EH (cell line): ENCODE results near the gene SNED1.
"Not testable (repeated sequence)": the region's sequence is repeated elsewhere in the genome, so short reads cannot be mapped to it uniquely, and the experiment has no call there.

Source experiments
- DNase-seq: peaks from one replicate; pipeline ENCODE4 v3.0.0-alpha.2; 2015; ENCODE audit warnings: low read depth

SNED1 gene

DNA sequence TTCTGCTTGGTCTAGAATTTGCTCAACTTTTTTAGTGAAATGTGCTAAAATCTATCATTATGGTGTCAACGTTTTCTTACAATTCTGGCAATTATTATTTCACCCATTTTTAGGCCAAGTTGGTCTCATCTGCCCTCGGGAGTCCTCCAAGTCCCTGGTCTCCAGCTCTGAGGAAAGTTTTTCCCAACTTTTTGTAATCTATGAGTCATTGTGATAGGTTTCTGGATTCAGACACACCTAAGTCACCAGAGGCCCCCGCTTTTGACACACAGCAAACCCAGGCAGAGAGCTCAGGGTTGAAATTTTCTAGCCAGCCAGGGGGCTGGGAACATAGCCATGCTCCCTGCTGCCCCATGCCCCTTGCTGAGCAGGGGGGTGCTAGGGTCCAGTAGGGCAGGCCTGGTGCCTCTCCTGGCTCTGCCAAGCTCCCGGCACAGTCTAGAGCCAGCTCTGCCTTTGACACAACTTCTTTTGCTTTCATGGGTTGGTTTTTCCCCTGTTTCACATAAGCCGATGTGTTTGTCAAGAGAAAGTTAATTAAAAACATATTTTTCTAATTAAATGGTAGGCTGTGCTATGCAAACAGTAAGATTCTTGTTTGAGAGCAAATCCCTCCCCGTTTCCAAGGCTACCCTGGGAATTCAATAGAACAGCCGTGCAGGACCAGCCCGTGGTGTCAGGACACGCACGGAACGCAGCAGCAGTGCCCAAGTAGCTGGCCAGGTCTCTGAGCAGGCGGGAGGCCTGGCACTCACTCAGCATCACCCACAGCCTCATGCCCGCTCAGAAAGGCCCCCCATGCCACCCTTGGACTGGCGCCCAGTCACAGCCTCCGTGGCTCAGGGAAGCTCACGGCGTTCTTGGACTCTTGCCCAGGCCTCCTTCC is 25.5 kb upstream of the SNED1 start:
- DNase-seq = peak; percentile 66

DNA sequence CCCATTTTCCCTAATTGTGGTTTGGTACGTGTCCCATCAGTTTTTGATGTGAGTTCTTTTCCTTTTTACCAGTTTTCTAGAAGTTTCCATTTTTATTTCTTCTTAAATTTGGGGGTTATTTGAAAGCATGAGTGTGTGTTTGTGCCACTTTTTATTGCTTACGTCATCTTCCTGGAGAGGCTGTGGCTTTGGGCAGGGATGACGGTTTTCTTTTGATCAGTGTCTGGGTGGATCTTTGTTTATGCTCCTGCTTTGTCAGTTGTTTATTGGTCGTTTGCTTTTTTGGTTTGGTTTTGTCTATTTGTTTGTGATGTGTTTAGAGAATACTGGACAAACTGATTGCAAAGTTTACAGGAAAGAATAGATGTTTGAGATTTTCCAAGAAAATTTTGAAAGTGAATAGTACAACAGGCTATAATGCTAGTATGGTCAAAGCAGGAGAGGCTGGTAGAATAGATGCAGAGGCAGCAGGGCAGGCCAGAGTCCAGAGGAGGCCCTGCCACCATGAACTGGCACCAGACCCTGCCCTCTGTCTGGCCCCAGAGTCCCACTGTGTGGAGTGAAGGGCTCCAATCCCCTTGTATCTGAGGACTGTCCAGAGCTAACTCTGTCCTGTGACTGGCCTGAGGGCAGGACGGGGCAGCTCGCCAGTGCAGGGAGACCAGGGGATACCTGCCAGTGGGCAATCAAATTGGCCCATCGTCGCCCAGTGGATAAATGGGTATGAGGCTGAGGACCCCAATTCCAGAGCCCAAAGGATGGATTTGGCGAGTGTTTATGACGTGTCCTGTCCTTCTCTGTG is 23.4 kb upstream of the SNED1 start:
- peak; percentile 18 for DNase-seq

DNA sequence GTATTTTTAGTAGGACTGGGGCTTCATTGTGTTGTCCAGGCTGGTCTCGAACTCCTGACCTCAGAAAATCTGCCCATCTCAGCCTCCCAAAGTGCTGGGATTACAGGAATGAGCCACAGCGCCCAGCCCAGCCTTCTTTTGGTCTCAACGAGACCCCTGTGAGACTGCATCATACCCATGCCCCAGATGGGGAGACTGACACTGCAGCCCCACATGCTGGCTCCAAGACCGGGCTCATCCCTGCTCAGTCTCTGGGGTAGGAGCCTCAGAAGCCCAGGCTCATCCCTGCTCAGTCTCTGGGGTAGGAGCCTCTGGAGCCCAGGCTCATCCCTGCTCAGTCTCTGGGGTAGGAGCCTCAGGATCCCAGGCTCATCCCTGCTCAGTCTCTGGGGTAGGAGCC is 22.5 kb upstream of the SNED1 start:
- DNase-seq = not testable (repeated sequence)

DNA sequence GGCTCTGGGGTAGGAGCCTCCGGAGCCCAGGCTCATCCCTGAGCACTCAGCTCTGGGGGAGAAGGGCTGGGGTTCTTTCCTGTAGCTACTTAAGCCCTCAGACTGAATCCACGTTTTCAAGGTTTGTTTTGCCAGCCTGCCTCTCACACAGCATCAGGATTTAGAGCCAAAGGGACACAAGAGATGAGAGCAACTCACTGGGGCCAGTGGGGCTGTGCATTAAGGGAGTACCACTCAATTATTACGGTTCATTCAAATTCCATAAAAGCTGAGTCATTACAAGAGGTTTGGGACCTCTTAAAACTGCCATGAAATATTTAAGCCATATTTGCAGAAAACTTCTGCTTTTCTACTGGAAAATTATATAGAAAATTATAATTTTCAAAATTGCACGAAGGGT is 17.1 kb upstream of the SNED1 start:
- DNase-seq = peak; percentile 45

DNA sequence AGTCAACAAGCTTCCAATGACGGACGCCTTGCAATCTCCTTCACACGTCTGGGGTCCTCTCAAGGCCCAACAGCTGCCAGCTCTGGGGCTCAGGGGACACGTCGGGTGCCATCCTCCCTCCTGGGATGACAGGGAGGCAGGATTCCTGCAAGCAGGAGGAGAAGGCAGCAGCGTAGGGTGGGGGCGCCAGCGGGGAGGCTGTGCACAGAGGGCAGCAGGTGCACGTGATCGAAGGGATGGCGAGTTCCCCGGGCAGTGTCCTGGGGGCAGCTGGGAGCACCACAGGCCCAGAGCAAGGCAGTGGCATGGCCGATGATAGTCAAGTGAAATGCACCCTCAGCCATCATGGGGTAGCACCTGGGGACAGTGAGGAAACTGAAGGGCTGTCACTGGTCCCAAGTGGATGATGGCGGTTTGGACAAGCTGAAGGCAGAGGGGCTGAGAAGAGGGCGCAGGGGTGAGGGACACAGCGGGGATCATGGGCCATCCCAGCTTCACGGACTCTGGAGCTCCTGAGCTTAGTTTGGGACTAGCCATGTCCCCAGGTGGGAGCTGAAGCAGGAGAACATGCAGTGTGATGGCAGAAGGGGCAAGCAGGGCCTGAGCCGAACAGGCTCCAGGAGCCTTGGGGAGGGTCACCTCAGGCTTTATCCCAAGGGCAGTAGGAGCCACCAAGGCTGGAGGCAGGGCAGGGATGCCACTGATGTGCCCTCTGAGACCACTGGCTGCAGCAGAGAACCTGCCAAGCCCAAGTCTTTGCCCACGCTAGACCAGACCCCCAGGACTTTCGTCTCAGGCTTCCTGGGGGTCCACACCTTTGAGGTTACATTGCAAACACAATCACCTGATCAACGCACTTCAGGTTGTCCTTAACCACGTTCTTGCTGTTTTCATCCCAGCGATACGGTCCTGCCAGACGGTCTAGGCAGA is 16.3 kb upstream of the SNED1 start:
- no peak for DNase-seq

DNA sequence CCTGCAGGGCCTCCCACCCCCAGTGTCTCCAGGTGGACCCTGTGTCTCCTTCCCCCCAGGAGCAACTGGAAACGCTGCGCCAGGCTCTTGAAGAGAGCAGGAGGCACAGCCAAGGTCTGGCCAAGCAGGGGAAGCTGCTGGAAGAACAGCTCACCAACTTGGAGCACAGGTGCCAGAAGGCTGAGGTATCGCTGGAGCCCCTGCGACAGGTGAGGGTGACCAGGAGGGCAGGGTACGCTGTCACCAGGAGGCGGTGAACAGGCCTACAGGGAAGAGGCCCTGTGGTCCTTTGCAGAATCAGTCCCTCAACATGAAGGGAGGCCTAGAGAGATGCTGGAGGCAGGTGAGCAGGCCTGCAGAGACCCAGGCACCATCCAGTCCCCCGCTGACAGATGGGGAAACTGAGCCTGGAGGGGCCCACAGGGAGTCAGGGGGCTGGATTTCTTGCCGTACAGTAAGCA is 15.6 kb upstream of the SNED1 start:
- no peak for DNase-seq

DNA sequence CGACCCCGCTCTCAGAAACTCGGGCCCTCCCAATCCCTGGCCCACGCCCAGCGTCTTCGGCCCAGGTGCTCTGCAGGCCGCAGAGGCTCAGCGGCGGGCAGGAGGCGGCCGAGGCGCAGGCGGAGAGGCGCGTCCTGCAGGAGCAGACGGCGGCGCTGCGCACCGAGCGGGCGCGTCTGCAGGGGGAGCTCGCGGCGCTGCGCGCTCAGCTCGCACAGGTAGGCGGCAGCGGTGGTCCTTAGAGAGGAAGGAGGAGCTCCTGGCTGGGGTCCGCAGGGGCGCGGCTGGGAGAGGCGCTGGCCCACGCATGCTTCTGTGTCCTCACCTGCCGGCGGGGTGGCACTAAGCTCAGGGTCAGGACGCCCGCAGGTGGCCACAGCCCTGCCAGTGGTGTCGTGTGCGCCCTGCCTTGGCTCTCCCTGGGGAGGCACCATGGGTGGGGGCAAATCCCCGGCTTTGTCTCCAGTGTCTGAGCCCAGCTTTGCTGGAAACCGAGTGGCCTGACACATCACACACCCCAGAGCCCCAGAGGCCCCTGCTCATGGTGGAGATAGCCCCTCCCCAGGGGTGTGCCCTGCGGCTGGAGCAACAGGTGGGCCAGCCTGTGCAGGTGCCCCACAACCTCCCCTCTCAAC is 14.9 kb upstream of the SNED1 start:
- no peak for DNase-seq

DNA sequence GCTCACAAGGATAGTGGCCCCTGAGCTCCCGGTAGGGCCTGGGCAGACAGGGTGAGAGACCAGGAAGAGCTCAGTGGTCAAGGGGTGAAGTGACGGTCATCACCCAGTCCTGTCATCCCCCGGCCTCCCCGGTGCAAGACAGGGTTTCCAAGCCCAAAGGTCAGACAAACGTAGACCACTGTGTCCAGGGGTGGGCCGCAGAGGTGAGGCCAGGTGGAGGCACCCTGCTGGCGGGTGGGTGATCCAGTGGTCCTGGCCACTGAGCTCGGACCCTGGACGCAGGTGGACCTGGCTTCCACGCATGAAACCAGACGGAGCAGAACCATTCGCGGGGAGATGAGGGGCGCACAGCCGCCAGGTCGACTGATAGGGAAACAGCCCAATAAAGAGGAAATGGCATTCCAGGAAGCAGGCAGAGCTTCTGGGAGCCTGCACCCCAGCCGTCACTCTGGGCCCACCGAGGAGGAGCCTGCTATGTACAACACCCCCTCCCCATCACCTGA is 14.4 kb upstream of the SNED1 start:
- no peak for DNase-seq

DNA sequence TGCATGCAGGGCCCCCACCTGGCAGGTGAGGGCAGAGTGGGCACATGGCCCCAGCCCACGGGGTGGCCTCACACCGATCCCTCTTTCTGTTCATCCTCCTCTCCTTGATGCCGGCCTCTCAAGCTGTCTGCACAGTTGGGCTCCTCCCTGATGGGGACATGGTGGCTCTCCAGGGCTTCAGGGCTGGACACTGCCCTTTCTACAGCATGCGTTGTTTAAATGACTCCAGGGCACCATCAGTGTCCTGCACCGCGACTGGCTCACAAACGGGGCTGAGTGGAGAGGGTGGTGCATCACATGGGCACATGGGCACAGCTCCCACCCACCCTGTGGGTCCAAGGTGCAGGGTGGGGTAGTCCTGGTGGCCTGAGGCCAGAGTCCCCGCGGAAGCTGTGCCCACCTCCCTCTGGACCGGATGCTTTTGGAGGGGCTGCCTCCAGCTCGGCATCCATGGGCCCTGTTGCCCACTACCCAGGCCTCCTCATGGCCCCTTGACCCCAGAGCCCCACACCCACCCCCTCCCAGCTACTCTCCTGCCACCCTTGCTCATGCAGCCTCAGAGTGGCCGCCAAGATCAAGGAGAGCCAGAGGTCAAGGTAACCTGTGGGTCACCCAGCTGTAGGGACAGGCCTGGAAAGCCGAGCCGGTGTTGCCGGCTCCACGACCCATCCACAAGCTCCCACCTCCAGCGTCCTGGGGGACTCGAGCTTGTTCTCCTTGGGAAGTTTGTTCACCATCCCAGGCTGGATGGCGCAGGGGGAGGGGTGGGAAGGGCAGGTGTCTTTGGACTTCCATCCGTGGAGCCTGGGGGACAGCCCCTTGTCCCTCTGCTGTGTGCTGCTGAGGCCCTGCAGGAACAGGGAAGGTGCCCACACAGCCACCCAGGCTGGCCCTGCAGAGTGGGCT is 12.3 kb upstream of the SNED1 start:
- DNase-seq = no peak

DNA sequence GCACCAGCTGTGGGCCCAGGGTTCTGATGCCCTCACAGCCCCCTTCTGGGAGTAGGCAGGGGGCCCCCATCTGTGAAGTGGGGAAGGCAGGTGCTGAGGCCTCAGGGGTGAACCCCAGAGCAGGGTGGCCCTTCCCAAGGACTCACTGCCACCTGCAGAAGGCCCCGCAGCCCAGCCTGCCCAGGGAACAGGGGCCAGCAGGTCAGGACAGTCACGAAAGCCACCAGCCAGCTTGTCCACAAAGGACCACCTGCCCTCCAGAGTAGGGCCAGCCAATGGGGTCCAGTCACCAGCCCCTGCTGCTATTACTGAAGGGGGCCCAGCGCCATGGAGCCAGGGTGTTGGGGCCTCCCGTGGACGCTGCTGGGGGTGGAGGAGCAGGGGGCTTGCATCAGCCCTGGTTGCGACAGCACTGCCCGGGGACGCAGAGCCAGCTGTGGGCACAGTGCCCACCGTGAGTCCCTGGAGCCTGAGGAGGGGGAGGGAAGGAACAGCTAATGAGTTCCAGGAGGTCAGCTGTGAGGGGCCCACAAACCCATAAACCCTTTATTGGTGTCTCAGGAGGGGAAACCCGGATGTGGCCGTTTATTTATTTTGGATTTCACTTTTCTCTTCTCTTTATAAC is 11.5 kb upstream of the SNED1 start:
- DNase-seq = peak; percentile 87

DNA sequence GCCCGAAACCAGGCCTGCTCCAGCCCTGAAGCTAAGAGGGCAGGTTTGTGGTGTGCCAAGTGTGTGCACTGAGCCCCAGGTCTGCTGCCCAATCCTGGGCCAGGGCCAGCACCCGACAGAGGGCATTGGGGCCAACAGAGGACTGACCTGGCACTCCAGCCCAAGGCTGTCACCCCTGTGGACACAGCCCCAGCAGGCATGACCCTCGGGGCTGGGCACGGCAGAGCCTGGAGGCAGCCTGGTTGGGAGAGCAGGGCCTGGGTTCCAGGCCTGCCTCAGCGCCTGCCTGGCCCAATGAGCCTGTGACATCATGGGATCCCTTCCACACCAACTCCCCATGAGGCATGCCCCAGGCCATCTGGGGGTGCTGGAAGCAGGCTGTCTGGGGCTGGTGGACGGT is 10.8 kb upstream of the SNED1 start:
- DNase-seq = no peak

DNA sequence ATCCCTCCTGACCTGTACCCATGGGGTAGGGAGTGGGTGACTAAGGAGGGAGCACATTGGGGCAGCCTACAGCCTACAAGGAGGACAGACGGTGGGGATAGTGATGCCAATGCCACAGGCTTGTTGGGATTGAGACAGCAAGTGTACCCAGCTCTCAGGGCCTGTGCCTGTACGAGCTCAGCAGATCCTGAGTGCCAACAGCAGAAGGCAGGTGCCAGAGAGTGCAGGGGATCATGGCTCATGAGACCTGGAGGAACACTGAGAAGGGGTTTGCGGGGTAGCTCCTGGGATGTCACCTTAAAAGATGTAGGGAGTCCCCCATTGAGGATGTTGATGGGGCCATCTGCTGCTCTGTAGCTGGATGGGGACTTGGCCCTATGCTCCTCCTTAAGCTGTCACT is 10.3 kb upstream of the SNED1 start:
- DNase-seq = no peak

DNA sequence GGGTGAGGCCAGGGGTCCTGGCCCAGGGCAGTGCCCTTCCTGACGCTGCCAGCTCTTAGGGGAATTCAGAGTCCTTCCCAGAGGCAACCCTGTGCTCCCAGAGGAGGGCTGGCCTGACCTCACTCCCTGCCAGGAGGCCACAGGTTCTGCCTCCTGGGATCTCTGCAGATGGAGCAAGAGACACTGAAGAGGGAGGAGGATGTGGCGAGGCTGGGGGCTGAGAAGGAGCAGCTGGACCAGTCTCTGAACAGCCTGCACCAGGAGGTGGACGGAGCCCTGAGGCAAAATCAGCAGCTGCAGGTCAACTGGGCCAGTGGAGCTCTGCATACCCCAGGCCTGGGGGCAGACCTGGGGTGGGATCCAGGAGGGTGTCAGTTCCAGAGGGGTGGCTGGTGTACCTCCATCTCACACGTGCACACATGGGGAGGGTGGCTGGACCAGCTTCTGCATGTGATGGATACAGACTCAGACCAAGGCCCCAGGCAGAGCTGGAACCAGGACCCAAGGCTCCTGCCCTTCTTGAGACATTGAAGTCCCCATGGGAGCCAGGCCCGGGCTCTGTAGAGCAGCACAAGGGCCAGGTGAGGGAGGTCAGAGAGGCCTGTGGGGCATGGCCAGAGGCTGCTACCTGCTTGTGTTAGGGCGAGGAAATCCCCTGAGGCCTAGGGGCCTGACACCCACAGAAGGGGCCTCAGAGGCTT is 9.7 kb upstream of the SNED1 start:
- no peak for DNase-seq

DNA sequence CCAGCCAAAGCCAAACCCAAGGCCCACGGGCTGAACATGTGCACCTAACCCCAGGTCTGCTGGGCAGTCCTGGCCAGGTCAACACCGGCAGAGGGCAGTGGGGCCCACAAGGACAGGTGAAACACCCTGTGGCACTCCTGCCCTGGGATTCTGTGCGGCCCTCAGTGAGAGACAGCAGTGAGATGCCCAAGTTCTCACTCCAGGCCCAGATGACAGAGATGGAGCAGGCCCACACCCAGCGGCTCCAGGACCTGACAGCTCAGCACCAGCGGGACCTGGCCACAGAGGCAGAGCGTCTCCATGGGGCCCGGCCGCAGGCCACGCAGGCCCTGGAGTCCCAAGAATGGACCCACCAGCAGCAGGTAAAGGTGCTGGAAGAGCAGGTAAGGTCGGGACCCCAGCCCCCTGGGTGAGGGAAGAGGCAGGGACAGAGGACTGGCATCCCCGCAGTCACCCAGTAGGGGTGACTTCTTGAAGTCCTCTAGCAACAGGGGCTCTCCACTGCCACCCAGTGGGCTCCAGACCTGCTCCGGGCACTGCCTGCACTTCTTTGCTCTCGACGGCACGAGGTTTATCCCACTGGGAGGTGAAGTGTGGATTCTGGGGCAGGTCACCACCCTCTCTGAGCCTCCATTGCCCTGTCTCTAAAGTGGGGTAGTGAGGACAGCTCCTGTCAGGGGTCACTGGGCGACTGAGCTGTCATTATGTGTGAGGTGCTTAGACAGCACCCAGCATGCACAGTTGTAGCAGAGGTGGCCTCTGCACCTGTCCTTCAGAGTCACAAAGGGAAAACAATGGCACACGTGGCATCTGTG is 8.8 kb upstream of the SNED1 start:
- peak; percentile 46 for DNase-seq

DNA sequence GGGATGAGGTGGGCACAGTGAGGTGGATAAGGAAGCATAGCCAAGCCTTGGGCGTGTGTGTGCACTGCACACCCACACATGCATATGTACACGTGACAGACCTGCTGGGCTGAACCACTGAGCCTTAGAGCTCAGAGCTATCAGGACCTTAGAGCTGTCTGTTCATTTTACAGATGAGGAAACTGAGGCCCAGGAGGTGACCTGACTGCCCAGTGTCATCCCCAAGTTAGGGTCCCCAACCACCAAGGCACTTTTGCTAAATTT is 8.2 kb upstream of the SNED1 start:
- no peak for DNase-seq

DNA sequence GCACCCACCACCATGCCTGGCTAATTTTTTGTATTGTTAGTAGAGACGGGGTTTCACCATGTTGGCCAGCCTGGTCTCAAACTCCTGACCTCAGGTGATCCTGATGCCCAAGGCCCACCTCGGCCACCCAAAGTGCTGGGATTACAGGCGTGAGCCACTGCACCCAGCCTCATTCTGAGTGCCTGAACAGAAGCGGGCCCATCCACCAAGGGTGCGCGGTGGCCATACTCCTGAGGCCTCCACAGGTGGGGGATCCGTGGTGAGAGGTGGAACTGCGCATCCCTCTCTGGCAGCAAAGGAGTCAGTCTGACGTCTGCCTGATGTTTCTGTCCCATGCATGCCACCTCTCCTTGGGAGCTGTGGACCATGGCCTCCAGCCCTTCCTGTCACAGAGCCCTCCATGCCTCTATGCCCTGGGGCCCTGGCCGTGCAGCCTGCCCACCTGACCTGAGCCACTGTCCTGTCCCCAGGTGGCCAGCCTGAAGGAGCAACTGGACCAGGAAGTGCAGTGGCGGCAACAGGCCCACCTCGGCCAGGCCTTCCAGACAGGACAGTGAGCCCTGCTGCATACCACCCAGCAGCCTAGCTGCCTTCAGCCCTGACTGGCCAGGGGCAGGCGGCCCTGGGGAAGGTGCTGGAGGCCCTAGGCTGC is 7.6 kb upstream of the SNED1 start:
- no peak for DNase-seq

DNA sequence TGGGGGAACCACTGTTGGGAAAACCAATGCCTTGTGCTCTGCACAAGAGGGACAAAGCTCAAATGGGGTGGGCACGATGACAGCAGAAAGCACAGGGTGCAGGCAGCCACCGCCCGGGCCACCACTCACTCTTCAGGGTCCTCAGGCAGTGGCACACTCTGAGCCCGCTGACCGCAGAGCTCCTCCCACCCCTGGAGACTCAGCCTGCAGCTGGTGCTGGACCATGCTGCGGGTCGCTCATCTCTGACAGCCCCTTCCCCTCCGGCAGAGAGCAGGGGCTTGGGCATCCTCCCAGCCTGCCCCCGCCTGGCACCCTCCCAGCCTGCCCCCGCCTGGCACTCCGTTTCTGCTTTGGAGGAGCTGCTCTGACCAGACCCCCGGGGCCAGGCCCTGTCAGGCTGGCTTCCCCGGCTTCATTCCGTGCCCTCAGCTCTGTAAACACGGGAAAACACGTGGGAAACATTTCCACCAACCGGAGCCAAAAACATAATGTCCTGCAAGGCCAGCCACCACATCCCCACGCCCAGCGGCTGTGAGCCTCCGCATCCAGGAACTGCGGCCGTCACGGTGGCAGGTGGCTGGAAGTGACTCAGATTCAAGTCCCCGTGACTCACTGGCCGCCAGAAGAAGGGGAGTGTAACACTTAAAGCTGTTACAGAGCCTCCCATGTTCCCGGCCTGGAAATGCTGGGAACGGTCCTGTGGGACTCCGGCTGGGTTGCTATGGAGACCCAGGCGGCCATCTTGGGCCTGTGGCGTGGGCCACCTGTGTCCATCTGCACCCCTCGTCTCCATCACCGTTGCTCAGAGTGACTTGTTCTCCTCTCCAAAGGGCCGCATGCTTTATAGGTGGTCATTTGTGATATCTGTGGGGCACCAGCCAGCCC is 6.8 kb upstream of the SNED1 start:
- peak; percentile 96 for DNase-seq
